AG04449 (cell line): ENCODE data around the gene ATOSB.
A peak's percentile ranks its signal among the peaks of the same experiment; 100 is the strongest.

Experiments
- CTCF ChIA-PET: fragments of 350-600 bp; formaldehyde crosslinking; extraction: SDS; loops from one replicate; lab custom pipeline; 2021; ENCODE audit warnings: antibody characterized with exemption; lab: Yijun Ruan, JAX
- POLR2A ChIA-PET: fragments of 400-600, 350-600 bp; formaldehyde crosslinking; extraction: SDS; loops from one replicate; lab custom pipeline; 2020; ENCODE audit warnings: antibody characterized with exemption, inconsistent platforms; lab: Yijun Ruan, JAX
- DNase-seq: peaks from one replicate; pipeline ENCODE4 v3.0.0-alpha.2; 2010; ENCODE audit warnings: low read depth, low spot score
- H3K4me3 ChIP-seq: 2 replicates; pipeline ENCODE4 v1.5.1; 2011; ENCODE audit warnings: low read depth, mild to moderate bottlenecking, control low read depth, low read length
- CTCF ChIP-seq: IDR thresholded peaks from one replicate; pipeline ENCODE4 v1.5.1; 2011; ENCODE audit warnings: mild to moderate bottlenecking, moderate library complexity, low read length, control low read depth, inconsistent platforms; ENCODE audit not compliant: insufficient read depth; ENCODE audit errors: missing control alignments

Gene ATOSB

DNA sequence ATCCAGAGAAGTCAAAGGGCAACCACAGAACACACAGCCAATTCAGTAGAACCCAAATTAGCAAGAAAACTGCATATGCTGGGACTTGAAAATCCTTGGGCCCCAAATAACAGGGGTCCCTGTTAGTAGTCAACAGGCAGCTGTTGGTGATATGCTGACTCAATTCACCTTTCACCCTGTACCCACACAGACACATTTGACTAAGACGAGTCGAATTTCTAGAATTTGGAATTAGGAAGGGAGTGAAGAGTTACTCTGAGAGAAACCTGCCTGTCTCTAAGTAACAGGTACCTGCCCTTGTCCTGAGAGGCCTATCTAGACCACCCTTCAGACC lies 42.4 kb downstream of the ATOSB start:
- POLR2A ChIA-PET = no interaction called here
- TF ChIP-seq CTCF = no peak
- CTCF ChIA-PET = interaction anchor here (3.0 to 5.2 kb wide), 2 partner anchors 22 to 79 kb away, joined by 10 to 33 read pairs; partner anchors contain the start of gene PIGO
- no peak for DNase-seq
- H3K4me3 ChIP-seq = no peak overlapping the region

DNA sequence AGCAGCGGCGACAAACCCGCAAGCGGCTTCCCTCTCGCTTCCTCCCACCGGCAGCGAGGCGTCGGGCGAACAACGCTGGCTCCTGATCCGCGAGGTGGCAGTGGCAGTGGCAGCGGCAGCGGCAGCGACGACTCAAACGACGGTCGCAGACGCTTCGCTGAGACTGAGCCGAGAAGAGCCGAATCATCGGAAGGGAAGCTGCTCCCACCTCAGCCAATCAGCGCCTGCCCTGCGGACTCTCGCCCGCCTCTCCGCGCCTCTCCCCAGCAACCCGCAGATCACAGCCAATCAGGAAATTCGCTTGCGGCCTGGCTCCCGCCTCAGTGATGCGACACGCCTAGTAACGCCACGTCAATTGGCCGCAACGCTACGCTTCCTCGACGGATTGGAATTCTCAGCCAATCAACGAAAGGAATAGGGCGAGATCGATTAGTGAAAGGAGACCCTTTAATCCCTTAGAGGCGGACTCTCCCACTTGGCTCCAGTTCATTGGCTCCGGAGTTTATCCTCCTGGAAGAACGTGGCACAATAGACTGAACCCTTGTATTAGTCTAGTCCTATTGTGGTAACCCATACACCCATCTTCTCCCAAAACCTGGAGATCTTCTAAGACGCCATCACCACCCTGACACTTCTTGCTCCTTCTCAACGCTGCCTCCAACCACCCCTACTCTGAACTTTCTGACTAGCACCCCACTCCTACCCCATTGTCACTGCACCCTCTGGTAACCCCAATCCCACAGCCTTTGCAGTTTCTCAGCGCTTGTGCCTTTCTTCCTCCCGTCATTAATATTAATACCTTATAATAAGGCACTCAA lies 43.0 kb downstream of the ATOSB start, which contains the start of gene VCP:
Gene VCP, minus strand, starts transcription at position 165 of the 818 bp plus-strand sequence. CDS start 272 bp downstream, outside the sequence.
- H3K4me3 ChIP-seq = peak within 1 kb of the TSS; percentile 94
- ChIA-PET CTCF (interaction anchor here (0.7 to 5.2 kb wide), 13 partner anchors 12 to 481 kb away, joined by 3 to 33 read pairs (median 4); partner anchors contain the start of genes DNAJB5 and PIGO), POLR2A (interaction anchor here (0.6 to 2.3 kb wide), 11 partner anchors 10 to 39 kb away, joined by 3 to 11 read pairs (median 4); partner anchors contain the start of genes PIGO and STOML2)
- peak; percentile 96 for DNase-seq
- no peak for TF ChIP-seq CTCF

GRCh38 chr9:35071814-35072460 lies 43.7 kb downstream of the ATOSB start:
- POLR2A ChIA-PET = interaction anchor here (0.6 to 2.3 kb wide), 19 partner anchors 8 to 83 kb away, joined by 3 to 11 read pairs (median 4); partner anchors contain the start of genes ATOSB, DNAJB5, FANCG and PIGO
- TF ChIP-seq CTCF = peak; percentile 40
- CTCF ChIA-PET = interaction anchor here (0.7 to 5.2 kb wide), 23 partner anchors 8 to 482 kb away, joined by 3 to 33 read pairs (median 4); partner anchors contain the start of genes DNAJB5, FANCG and PIGO
- peak overlapping the region; percentile 94 for H3K4me3 ChIP-seq
- DNase-seq = no peak

DNA sequence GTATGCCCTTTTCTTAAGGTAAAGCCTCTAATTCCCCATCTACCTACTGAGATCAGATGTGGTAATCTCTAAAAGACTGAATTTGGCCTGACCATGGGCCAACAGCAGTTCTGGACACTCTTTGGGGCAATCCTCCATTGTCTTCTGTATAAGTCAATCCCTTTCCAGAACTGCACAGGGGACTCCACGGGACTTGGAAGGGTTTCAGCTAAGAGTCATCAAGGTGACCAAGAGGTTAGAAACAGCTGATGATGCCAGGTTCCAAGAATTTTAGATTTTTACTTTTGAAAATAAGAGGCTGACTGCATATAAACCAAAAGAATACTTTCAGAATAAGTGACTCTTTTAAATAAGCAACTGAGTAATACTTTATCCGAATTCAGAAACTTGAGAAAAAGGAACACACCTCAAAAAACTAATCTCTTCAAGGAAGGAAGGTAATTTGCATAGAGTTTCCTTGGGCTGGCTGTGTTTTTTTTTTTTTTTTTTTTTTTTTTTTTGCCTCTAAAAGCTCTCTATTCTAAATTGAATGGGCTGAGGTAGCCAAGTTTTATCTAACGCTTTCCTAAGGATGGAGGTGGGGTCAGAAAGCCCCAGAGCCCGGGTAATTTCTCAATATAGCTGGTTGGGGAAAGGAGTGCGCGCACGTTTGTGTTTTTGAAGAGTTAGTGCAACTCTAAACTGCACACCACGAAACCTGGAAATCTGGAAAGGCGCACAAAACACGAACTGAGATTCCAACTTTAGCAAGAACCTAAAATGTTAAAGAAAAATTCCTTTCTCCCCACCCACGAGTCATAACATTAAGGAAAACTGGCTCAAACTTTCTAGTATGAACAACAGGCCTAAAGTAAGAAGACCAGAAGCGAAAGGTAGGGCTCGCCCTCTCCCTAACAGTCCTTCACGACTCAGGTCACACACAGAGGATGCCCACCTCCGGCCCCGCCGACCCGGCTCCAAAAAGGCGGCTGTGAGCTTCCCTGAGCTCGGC lies 44.5 kb downstream of the ATOSB start:
- no peak for DNase-seq
- ChIA-PET POLR2A (interaction anchor here (0.6 to 2.3 kb wide), 14 partner anchors 8 to 82 kb away, joined by 3 to 11 read pairs (median 4); partner anchors contain the start of genes ATOSB, DNAJB5, FANCG and PIGO), CTCF (interaction anchor here (0.7 to 5.2 kb wide), 20 partner anchors 8 to 482 kb away, joined by 3 to 33 read pairs (median 4); partner anchors contain the start of genes FANCG and PIGO)
- H3K4me3 ChIP-seq = peak overlapping the region; percentile 94
- no peak for TF ChIP-seq CTCF

- ChIA-PET POLR2A (interaction anchor here (0.6 kb wide), 1 partner anchor 1280 kb away, joined by 3 read pairs; no protein-coding TSS in a partner anchor), CTCF (interaction anchor here (0.8 to 1.6 kb wide), 2 partner anchors 29 to 169 kb away, joined by 4 read pairs; no protein-coding TSS in a partner anchor)
- TF ChIP-seq CTCF = no peak
Observed at GRCh38 chr9:35069020-35069419, 46.6 kb downstream of the ATOSB start.

More at GRCh38 chr9:35069020-35069419, 46.6 kb downstream of the ATOSB start:
- no peak overlapping the region for H3K4me3 ChIP-seq
- no peak for DNase-seq
